Loucy (cell line): ENCODE measurements around the gene SGMS1.
A peak's percentile ranks its signal among the peaks of the same experiment; 100 is the strongest.
"Not testable (repeated sequence)": the region's sequence is repeated elsewhere in the genome, so short reads cannot be mapped to it uniquely, and the experiment has no call there.

Source experiments
- H2AFZ ChIP-seq: fragments of 200-600 bp; sonication (generic); 2 replicates; pipeline ENCODE4 v1.6.0; 2016; ENCODE audit warnings: antibody characterized with exemption, mild to moderate bottlenecking, low read length, moderate library complexity
- H3F3A ChIP-seq: fragments of 200-600 bp; 2 replicates; pipeline ENCODE4 v1.6.0; 2016; ENCODE audit warnings: antibody characterized with exemption, low read depth, mild to moderate bottlenecking
- H3K27me3 ChIP-seq: fragments of 200-600 bp; sonication (generic); 2 replicates; pipeline ENCODE4 v1.6.1; 2014; ENCODE audit warnings: low read length, mild to moderate bottlenecking; ENCODE audit not compliant: insufficient read depth, poor library complexity, severe bottlenecking
- H3K36me3 ChIP-seq: fragments of 200-600 bp; sonication (generic); 2 replicates; pipeline ENCODE4 v1.6.1; 2016; ENCODE audit warnings: low read length; ENCODE audit not compliant: insufficient read depth
- H3K4me1 ChIP-seq: fragments of 200-600 bp; sonication (generic); 2 replicates; pipeline ENCODE4 v1.5.1; 2014; ENCODE audit warnings: low read length, mild to moderate bottlenecking; ENCODE audit not compliant: insufficient read depth, poor library complexity, severe bottlenecking
- H3K4me2 ChIP-seq: fragments of 200-600 bp; sonication (generic); 2 replicates; pipeline ENCODE4 v1.6.0; 2014; ENCODE audit warnings: antibody characterized with exemption, low read length, low read depth, mild to moderate bottlenecking; ENCODE audit not compliant: poor library complexity, severe bottlenecking
- H3K4me3 ChIP-seq: fragments of 200-600 bp; sonication (generic); 2 replicates; pipeline ENCODE4 v1.5.1; 2014; ENCODE audit warnings: low read length, mild to moderate bottlenecking, mixed read lengths; ENCODE audit not compliant: poor library complexity, severe bottlenecking
- H3K79me2 ChIP-seq: fragments of 200-600 bp; sonication (generic); 2 replicates; pipeline ENCODE4 v1.6.1; 2014; ENCODE audit warnings: low read length; ENCODE audit not compliant: insufficient read depth
- H3K9ac ChIP-seq: fragments of 200-600 bp; sonication (generic); 2 replicates; pipeline ENCODE4 v1.6.0; 2014; ENCODE audit warnings: mild to moderate bottlenecking, low read depth, low read length, moderate library complexity; ENCODE audit not compliant: poor library complexity, severe bottlenecking
- H3K9me2 ChIP-seq: fragments of 200-600 bp; sonication (generic); replicated peaks from 2 replicates; pipeline ENCODE4 v1.6.1; 2016; ENCODE audit warnings: low read depth, low read length, mixed read lengths
- H3K9me3 ChIP-seq: fragments of 200-600 bp; sonication (generic); 2 replicates; pipeline ENCODE4 v1.6.1; 2014; ENCODE audit warnings: mild to moderate bottlenecking, antibody characterized with exemption, low read length, low read depth; ENCODE audit not compliant: insufficient read depth
- H4K20me1 ChIP-seq: fragments of 200-600 bp; sonication (generic); 2 replicates; pipeline ENCODE4 v1.6.0; 2014; ENCODE audit warnings: antibody characterized with exemption, low read length, mild to moderate bottlenecking; ENCODE audit not compliant: insufficient read depth, poor library complexity, severe bottlenecking
- EZH2phosphoT487 ChIP-seq: fragments of 200-600 bp; IDR thresholded peaks from 2 replicates; pipeline ENCODE4 v1.6.1; 2018; ENCODE audit warnings: antibody characterized with exemption, mild to moderate bottlenecking, moderate library complexity, borderline replicate concordance
- TF ChIP-seq, protein P1 (sequence below): fragments of 200-600 bp; sonication (generic); conservative IDR thresholded peaks from 2 replicates; pipeline ENCODE4 v1.5.1; 2014; ENCODE audit warnings: mild to moderate bottlenecking, antibody characterized with exemption, low read length

SGMS1 gene

DNA sequence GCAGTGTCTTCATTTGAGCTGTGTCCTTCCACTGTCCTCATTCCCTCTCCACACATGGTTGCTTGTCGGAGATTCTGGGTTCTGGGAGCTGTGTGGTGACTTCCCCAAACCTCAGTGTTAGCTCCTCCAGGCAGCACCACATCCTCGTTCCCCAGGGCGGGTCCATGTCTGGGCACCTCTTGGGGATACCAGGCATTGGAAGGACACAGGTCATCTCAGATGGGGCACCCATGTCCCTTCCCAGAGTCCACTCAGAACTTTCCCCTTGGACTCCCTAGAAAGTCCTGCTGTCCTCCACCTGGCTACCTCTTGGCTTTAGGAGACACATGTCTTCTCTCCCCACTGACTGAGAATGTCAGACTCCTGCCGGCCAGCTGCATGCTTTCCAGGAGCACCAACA is 37.8 kb upstream of the SGMS1 start:
- not testable (repeated sequence) for H3K9ac ChIP-seq, H3K27me3 ChIP-seq

GRCh38 chr10:50659865-50660730 is 36.3 kb upstream of the SGMS1 start:
- TF ChIP-seq, protein P1, sequence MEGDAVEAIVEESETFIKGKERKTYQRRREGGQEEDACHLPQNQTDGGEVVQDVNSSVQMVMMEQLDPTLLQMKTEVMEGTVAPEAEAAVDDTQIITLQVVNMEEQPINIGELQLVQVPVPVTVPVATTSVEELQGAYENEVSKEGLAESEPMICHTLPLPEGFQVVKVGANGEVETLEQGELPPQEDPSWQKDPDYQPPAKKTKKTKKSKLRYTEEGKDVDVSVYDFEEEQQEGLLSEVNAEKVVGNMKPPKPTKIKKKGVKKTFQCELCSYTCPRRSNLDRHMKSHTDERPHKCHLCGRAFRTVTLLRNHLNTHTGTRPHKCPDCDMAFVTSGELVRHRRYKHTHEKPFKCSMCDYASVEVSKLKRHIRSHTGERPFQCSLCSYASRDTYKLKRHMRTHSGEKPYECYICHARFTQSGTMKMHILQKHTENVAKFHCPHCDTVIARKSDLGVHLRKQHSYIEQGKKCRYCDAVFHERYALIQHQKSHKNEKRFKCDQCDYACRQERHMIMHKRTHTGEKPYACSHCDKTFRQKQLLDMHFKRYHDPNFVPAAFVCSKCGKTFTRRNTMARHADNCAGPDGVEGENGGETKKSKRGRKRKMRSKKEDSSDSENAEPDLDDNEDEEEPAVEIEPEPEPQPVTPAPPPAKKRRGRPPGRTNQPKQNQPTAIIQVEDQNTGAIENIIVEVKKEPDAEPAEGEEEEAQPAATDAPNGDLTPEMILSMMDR: peak; percentile 63
- Histone ChIP-seq H3K4me3 (peak overlapping the region; percentile 88), H3K79me2 (peaks cover 12% of the 10 kb centered on the region; the same call in 1 of the 2 replicates), H3K4me2 (peak overlapping the region; percentile 75), H3K9ac (peak overlapping the region; percentile 71), H3K4me1 (peaks cover 13% of the 10 kb centered on the region), H2AFZ (peak overlapping the region; percentile 98)
- H3K27me3 ChIP-seq, H3K9me2 ChIP-seq, H3K36me3 ChIP-seq, H4K20me1 ChIP-seq, H3F3A ChIP-seq, H3K9me3 ChIP-seq: not testable (repeated sequence)

More for the DNA sequence above, 37.8 kb upstream of the SGMS1 start:
- H4K20me1 ChIP-seq, H3K4me2 ChIP-seq, H2AFZ ChIP-seq, H3F3A ChIP-seq, H3K4me3 ChIP-seq, H3K9me2 ChIP-seq, H3K36me3 ChIP-seq, H3K9me3 ChIP-seq: not testable (repeated sequence)
- Histone ChIP-seq H3K79me2 (peaks cover 12% of the 10 kb centered on the region; the same call in 1 of the 2 replicates), H3K4me1 (peaks cover 13% of the 10 kb centered on the region)

DNA sequence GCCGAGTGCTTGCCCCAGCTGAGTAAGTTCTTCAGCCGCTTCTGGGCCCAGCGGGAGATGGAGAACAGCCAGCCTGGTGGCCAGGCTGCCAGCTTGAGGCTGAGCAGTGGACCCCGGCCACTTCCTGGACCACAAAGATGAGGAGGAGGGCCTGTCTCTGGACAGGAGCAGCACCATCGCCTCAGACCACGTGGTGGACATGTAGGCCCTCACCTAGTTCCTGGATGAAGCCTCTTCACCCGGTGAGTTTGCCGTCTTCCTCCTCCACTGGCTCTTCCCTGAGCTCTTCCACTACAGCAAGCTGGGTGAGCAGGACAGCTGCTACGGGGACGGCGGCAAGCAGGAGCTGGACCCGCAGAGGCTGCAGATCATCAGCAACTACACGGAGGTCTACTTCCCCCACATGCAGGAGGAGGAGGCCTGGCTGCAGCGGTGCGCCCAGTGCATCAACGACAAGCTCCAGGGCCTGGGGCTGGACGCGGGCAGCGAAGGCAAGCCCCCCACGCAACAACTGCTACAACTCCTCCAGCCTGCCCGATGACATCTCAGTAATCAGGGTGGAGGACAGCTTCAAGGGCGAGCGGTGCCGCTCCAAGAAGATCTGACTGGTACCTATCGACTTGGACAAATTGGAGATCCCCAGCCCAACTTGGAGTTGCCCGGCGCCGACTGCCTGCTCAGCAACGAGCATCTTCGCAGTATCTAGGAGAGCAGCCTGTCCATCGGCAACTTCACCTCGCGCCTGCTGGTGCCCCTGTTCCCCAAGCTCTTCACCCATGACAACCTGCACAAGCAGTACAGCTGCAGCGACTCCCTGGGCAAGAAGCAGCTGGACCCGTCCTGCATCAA is 35.5 kb upstream of the SGMS1 start:
- peak overlapping the region; percentile 71 for H3K9ac ChIP-seq

GRCh38 chr10:50658165-50658564 is 34.4 kb upstream of the SGMS1 start:
- Histone ChIP-seq H3K9me3 (no peaks in the 10 kb centered on the region), H3K9ac (no peak overlapping the region), H3K79me2 (peaks cover 12% of the 10 kb centered on the region; the same call in 1 of the 2 replicates), H3K9me2 (no peaks in the 10 kb centered on the region), H3K36me3 (no peaks in the 10 kb centered on the region), H3K27me3 (no peaks in the 10 kb centered on the region), H3K4me3 (peak overlapping the region; percentile 88), H2AFZ (no peak overlapping the region), H3F3A (no peaks in the 10 kb centered on the region), H3K4me1 (peaks cover 28% of the 10 kb centered on the region), H4K20me1 (no peaks in the 10 kb centered on the region), H3K4me2 (peak overlapping the region; percentile 75)
- TF ChIP-seq, protein P1: no peak
- no peak for TF ChIP-seq EZH2phosphoT487

More for the DNA sequence above, 35.5 kb upstream of the SGMS1 start:
- Histone ChIP-seq H2AFZ (peak overlapping the region; percentile 98), H3K4me2 (peak overlapping the region; percentile 75), H3K4me3 (peak overlapping the region; percentile 88), H3K4me1 (peaks cover 17% of the 10 kb centered on the region), H3K79me2 (peaks cover 12% of the 10 kb centered on the region; the same call in 1 of the 2 replicates)
- H3K27me3 ChIP-seq, H3F3A ChIP-seq, H3K36me3 ChIP-seq, H3K9me2 ChIP-seq, H3K9me3 ChIP-seq, H4K20me1 ChIP-seq: not testable (repeated sequence)
